HEK293 (cell line): Measurements from ENCODE around the gene PRRT1.

Experiments
- AEBP2 ChIP-seq: fragments of 450-650 bp; formaldehyde crosslinking; IDR thresholded peaks from 2 replicates; pipeline ENCODE4 v1.5.1; 2016; ENCODE audit warnings: missing biosample characterization, missing genetic modification characterization, borderline replicate concordance
- GLI4 ChIP-seq: fragments of 450-650 bp; formaldehyde crosslinking; IDR thresholded peaks from 2 replicates; pipeline ENCODE4 v1.5.1; 2016; ENCODE audit warnings: missing biosample characterization, missing genetic modification characterization
- HOXD13 ChIP-seq: sonication (generic); formaldehyde crosslinking; IDR thresholded peaks from 2 replicates; pipeline ENCODE4 v1.8.0; 2022; ENCODE audit warnings: missing genetic modification reagents, borderline replicate concordance
- KLF16 ChIP-seq: fragments of 450-650 bp; formaldehyde crosslinking; IDR thresholded peaks from 2 replicates; pipeline ENCODE4 v1.5.1; 2017; ENCODE audit warnings: missing biosample characterization, missing genetic modification characterization
- PRDM10 ChIP-seq: fragments of 450-650 bp; formaldehyde crosslinking; IDR thresholded peaks from 2 replicates; pipeline ENCODE4 v1.5.1; 2016; ENCODE audit warnings: missing biosample characterization, missing genetic modification characterization
- SCRT1 ChIP-seq: fragments of 450-650 bp; formaldehyde crosslinking; IDR thresholded peaks from 2 replicates; pipeline ENCODE4 v1.5.1; 2016; ENCODE audit warnings: missing biosample characterization, missing genetic modification characterization, borderline replicate concordance
- TCF7L2 ChIP-seq: IDR thresholded peaks from 2 replicates; pipeline ENCODE4 v1.6.1; 2011; ENCODE audit warnings: low read depth, mild to moderate bottlenecking, inconsistent platforms, low read length, moderate library complexity, borderline replicate concordance
- ZBTB48 ChIP-seq: fragments of 450-650 bp; formaldehyde crosslinking; IDR thresholded peaks from 2 replicates; pipeline ENCODE4 v1.5.1; 2016; ENCODE audit warnings: missing biosample characterization, missing genetic modification characterization
- ZEB2 ChIP-seq: fragments of 450-650 bp; formaldehyde crosslinking; IDR thresholded peaks from 2 replicates; pipeline ENCODE4 v1.5.1; 2016; ENCODE audit warnings: missing biosample characterization, missing genetic modification characterization
- ZFP3 ChIP-seq: fragments of 450-650 bp; formaldehyde crosslinking; IDR thresholded peaks from 2 replicates; pipeline ENCODE4 v1.5.1; 2016; ENCODE audit warnings: low read depth, missing biosample characterization, missing genetic modification characterization
- ZNF214 ChIP-seq: fragments of 450-650 bp; formaldehyde crosslinking; IDR thresholded peaks from 2 replicates; pipeline ENCODE4 v1.5.1; 2017; ENCODE audit warnings: missing biosample characterization, mild to moderate bottlenecking, missing genetic modification characterization, borderline replicate concordance
- ZNF266 ChIP-seq: fragments of 450-650 bp; formaldehyde crosslinking; IDR thresholded peaks from 2 replicates; pipeline ENCODE4 v1.5.1; 2016; ENCODE audit warnings: missing biosample characterization, missing genetic modification characterization, low read depth
- ZNF311 ChIP-seq: fragments of 450-650 bp; formaldehyde crosslinking; IDR thresholded peaks from 2 replicates; pipeline ENCODE4 v1.5.1; 2017; ENCODE audit warnings: missing biosample characterization, missing genetic modification characterization, borderline replicate concordance
- ZNF366 ChIP-seq: fragments of 450-650 bp; formaldehyde crosslinking; conservative IDR thresholded peaks from 2 replicates; pipeline ENCODE4 v1.5.1; 2016; ENCODE audit warnings: missing biosample characterization, missing genetic modification characterization
- ZNF473 ChIP-seq: fragments of 450-650 bp; formaldehyde crosslinking; IDR thresholded peaks from 2 replicates; pipeline ENCODE4 v1.5.1; 2017; ENCODE audit warnings: missing biosample characterization, missing genetic modification characterization
- ZNF558 ChIP-seq: fragments of 450-650 bp; formaldehyde crosslinking; IDR thresholded peaks from 2 replicates; pipeline ENCODE4 v1.5.1; 2016; ENCODE audit warnings: missing biosample characterization, missing genetic modification characterization
- ZNF626 ChIP-seq: fragments of 450-650 bp; sonication (Bioruptor Pico); formaldehyde crosslinking; IDR thresholded peaks from 2 replicates; pipeline ENCODE4 v1.5.1; 2018; ENCODE audit warnings: missing biosample characterization, missing genetic modification characterization, inconsistent platforms
- ZNF629 ChIP-seq: fragments of 450-650 bp; formaldehyde crosslinking; IDR thresholded peaks from 2 replicates; pipeline ENCODE4 v1.5.1; 2017; ENCODE audit warnings: missing biosample characterization, missing genetic modification characterization
- ZNF670 ChIP-seq: fragments of 450-650 bp; formaldehyde crosslinking; IDR thresholded peaks from 2 replicates; pipeline ENCODE4 v1.5.1; 2016; ENCODE audit warnings: missing biosample characterization, missing genetic modification characterization, low read depth
- ZNF76 ChIP-seq: fragments of 450-650 bp; formaldehyde crosslinking; IDR thresholded peaks from 2 replicates; pipeline ENCODE4; 2016; ENCODE audit warnings: low read depth, missing biosample characterization, missing genetic modification characterization, borderline replicate concordance
- ZNF785 ChIP-seq: fragments of 450-650 bp; formaldehyde crosslinking; IDR thresholded peaks from 2 replicates; pipeline ENCODE4 v1.5.1; 2016; ENCODE audit warnings: missing biosample characterization, missing genetic modification characterization
- ZSCAN23 ChIP-seq: fragments of 450-650 bp; formaldehyde crosslinking; IDR thresholded peaks from 2 replicates; pipeline ENCODE4 v1.5.1; 2016; ENCODE audit warnings: missing biosample characterization, missing genetic modification characterization
- TF ChIP-seq, protein P1 (sequence below): fragments of 450-650 bp; formaldehyde crosslinking; IDR thresholded peaks from 2 replicates; pipeline ENCODE4 v1.5.1; 2017; ENCODE audit warnings: missing biosample characterization, missing genetic modification characterization
- TF ChIP-seq, protein P2 (sequence below): fragments of 450-650 bp; formaldehyde crosslinking; IDR thresholded peaks from 2 replicates; pipeline ENCODE4 v1.5.0; 2017; ENCODE audit warnings: missing biosample characterization, missing genetic modification characterization, borderline replicate concordance
- TF ChIP-seq, protein P3 (sequence below): fragments of 450-650 bp; formaldehyde crosslinking; IDR thresholded peaks from 2 replicates; pipeline ENCODE4 v1.5.1; 2016; ENCODE audit warnings: missing biosample characterization, missing genetic modification characterization

PRRT1 gene

DNA sequence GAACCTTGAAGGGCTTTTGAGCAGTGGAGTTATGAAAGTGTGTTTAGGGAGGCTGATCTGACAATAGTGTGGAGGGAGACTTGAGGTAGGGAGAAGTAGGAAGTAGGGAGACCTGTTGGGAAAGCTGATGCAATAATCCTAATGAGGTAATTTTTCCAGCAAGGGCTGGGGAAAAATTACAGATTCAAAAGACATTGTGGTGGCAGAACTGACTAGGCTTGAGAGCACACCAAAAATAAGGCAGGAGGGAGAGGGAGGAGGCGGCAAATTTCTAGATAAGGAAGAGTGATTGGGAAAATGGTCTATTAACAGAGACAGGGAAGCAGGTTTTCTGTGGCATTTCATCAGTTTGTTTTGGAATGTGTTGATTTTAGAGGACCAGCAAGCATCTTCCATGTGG lies 5.5 kb downstream of the PRRT1 start (continued):
- TF ChIP-seq ZNF626 (no peak), ZNF76 (tag by site-specific recombination) (peak; percentile 64; the same call in 1 of the 2 replicates), ZNF670 (no peak), SCRT1 (tag by site-specific recombination) (peak; percentile 83), ZNF785 (peak; percentile 32; the same call in 1 of the 2 replicates), ZNF214 (tag by site-specific recombination) (no peak), HOXD13 (CRISPR knock-in tag) (no peak), KLF16 (tag by site-specific recombination) (peak; percentile 29; the same call in 1 of the 2 replicates), ZSCAN23 (tag by site-specific recombination) (peak; percentile 55; the same call in 1 of the 2 replicates), ZNF473 (tag by site-specific recombination) (no peak), ZFP3 (no peak), ZNF266 (tag by site-specific recombination) (no peak), ZEB2 (peak; percentile 80), ZBTB48 (peak; percentile 99), ZNF311 (tag by site-specific recombination) (no peak), PRDM10 (tag by site-specific recombination) (peak; percentile 89), GLI4 (tag by site-specific recombination) (no peak), ZNF366 (peak; percentile 68), ZNF629 (peak; percentile 47; the same call in 1 of the 2 replicates), AEBP2 (tag by site-specific recombination) (no peak), TCF7L2 (no peak), ZNF558 (tag by site-specific recombination) (peak; percentile 88)
- TF ChIP-seq, protein P1, sequence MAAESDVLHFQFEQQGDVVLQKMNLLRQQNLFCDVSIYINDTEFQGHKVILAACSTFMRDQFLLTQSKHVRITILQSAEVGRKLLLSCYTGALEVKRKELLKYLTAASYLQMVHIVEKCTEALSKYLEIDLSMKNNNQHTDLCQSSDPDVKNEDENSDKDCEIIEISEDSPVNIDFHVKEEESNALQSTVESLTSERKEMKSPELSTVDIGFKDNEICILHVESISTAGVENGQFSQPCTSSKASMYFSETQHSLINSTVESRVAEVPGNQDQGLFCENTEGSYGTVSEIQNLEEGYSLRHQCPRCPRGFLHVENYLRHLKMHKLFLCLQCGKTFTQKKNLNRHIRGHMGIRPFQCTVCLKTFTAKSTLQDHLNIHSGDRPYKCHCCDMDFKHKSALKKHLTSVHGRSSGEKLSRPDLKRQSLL, result no peak
- TF ChIP-seq, protein P2, sequence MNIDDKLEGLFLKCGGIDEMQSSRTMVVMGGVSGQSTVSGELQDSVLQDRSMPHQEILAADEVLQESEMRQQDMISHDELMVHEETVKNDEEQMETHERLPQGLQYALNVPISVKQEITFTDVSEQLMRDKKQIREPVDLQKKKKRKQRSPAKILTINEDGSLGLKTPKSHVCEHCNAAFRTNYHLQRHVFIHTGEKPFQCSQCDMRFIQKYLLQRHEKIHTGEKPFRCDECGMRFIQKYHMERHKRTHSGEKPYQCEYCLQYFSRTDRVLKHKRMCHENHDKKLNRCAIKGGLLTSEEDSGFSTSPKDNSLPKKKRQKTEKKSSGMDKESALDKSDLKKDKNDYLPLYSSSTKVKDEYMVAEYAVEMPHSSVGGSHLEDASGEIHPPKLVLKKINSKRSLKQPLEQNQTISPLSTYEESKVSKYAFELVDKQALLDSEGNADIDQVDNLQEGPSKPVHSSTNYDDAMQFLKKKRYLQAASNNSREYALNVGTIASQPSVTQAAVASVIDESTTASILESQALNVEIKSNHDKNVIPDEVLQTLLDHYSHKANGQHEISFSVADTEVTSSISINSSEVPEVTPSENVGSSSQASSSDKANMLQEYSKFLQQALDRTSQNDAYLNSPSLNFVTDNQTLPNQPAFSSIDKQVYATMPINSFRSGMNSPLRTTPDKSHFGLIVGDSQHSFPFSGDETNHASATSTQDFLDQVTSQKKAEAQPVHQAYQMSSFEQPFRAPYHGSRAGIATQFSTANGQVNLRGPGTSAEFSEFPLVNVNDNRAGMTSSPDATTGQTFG, result no peak
- TF ChIP-seq, protein P3, sequence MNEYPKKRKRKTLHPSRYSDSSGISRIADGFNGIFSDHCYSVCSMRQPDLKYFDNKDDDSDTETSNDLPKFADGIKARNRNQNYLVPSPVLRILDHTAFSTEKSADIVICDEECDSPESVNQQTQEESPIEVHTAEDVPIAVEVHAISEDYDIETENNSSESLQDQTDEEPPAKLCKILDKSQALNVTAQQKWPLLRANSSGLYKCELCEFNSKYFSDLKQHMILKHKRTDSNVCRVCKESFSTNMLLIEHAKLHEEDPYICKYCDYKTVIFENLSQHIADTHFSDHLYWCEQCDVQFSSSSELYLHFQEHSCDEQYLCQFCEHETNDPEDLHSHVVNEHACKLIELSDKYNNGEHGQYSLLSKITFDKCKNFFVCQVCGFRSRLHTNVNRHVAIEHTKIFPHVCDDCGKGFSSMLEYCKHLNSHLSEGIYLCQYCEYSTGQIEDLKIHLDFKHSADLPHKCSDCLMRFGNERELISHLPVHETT (tag by site-specific recombination), result 0 out of 2 replicates have a peak, but pooled peaks have one; percentile 33
